ENCODE measurements around the gene PATZ1.
A peak's percentile ranks its signal among the peaks of the same experiment; 100 is the strongest.
"Not testable (repeated sequence)": the region's sequence is repeated elsewhere in the genome, so short reads cannot be mapped to it uniquely, and the experiment has no call there.

The PATZ1 gene

GRCh38 chr22:31321421-31321820 lies 24.7 kb downstream of the PATZ1 start:
- no peak overlapping the region for H2AFZ ChIP-seq (ENCODE audit: low read depth, low read length)
- no peak for ATAC-seq (ENCODE audit: insufficient read depth, low read depth)
- peaks cover 30% of the 10 kb centered on the region for H3K36me3 ChIP-seq (ENCODE audit: insufficient read depth, low read length)

GRCh38 chr22:31314220-31314619 lies 31.9 kb downstream of the PATZ1 start:
- not testable (repeated sequence) for H3K9ac ChIP-seq (ENCODE audit: low read depth, low read length); H3K4me3 ChIP-seq (ENCODE audit: low read depth in 1 of 2, low read length in 2 of 2); H2AFZ ChIP-seq (ENCODE audit: low read depth, low read length); H3K4me2 ChIP-seq (ENCODE audit: insufficient read depth, low read length); H3K79me2 ChIP-seq (ENCODE audit: insufficient read depth, low read length); DNase-seq; H3K27ac ChIP-seq (ENCODE audit: low read length); H3K4me1 ChIP-seq (ENCODE audit: insufficient read depth, low read length); ATAC-seq (ENCODE audit: insufficient read depth, low read depth); H3K36me3 ChIP-seq (ENCODE audit: insufficient read depth, low read length); H3K9me3 ChIP-seq (ENCODE audit: insufficient read depth, low read length, severe bottlenecking); H3K27me3 ChIP-seq (ENCODE audit: insufficient read depth, low read length, poor library complexity); H4K20me1 ChIP-seq (ENCODE audit: insufficient read depth, low read length)

More at GRCh38 chr22:31321421-31321820, 24.7 kb downstream of the PATZ1 start:
- Histone ChIP-seq H4K20me1 (ENCODE audit: insufficient read depth, low read length) (peaks cover 4% of the 10 kb centered on the region; the same call in 1 of the 2 replicates), H3K9ac (ENCODE audit: low read depth, low read length) (no peak overlapping the region), H3K27ac (ENCODE audit: low read length) (no peak overlapping the region), H3K4me3 (ENCODE audit: low read depth in 1 of 2, low read length in 2 of 2) (no peak overlapping the region), H3K27me3 (ENCODE audit: insufficient read depth, low read length, poor library complexity) (no peaks in the 10 kb centered on the region), H3K4me1 (ENCODE audit: insufficient read depth, low read length) (no peaks in the 10 kb centered on the region), H3K9me3 (ENCODE audit: insufficient read depth, low read length, severe bottlenecking) (no peaks in the 10 kb centered on the region), H3K79me2 (ENCODE audit: insufficient read depth, low read length) (no peaks in the 10 kb centered on the region), H3K4me2 (ENCODE audit: insufficient read depth, low read length) (no peak overlapping the region)
- DNase-seq, result no peak
- TF ChIP-seq EZH2 (IDR thresholded peaks at IDR 0.05; ENCODE audit: borderline replicate concordance, low read depth, low read length, severe bottlenecking) (no peak), CTCF (IDR thresholded peaks at IDR 0.05; ENCODE audit: borderline replicate concordance, extremely low read depth, low read length, poor library complexity, severe bottlenecking) (no peak)

GRCh38 chr22:31313366-31314147 lies 32.6 kb downstream of the PATZ1 start:
- ATAC-seq (ENCODE audit: insufficient read depth, low read depth), result peak; percentile 79
- H3K4me2 ChIP-seq (ENCODE audit: insufficient read depth, low read length), result no peak overlapping the region

More at GRCh38 chr22:31313366-31314147, 32.6 kb downstream of the PATZ1 start:
- Histone ChIP-seq H3K27me3 (ENCODE audit: insufficient read depth, low read length, poor library complexity) (no peaks in the 10 kb centered on the region), H3K9ac (ENCODE audit: low read depth, low read length) (no peak overlapping the region), H3K79me2 (ENCODE audit: insufficient read depth, low read length) (no peaks in the 10 kb centered on the region), H3K27ac (ENCODE audit: low read length) (no peak overlapping the region), H2AFZ (ENCODE audit: low read depth, low read length) (peak overlapping the region; percentile 43), H3K36me3 (ENCODE audit: insufficient read depth, low read length) (no peaks in the 10 kb centered on the region), H4K20me1 (ENCODE audit: insufficient read depth, low read length) (no peaks in the 10 kb centered on the region), H3K4me3 (ENCODE audit: low read depth in 1 of 2, low read length in 2 of 2) (no peak overlapping the region), H3K4me1 (ENCODE audit: insufficient read depth, low read length) (no peaks in the 10 kb centered on the region), H3K9me3 (ENCODE audit: insufficient read depth, low read length, severe bottlenecking) (no peaks in the 10 kb centered on the region)
- TF ChIP-seq EZH2 (IDR thresholded peaks at IDR 0.05; ENCODE audit: borderline replicate concordance, low read depth, low read length, severe bottlenecking), result no peak
- peak; percentile 89 for TF ChIP-seq CTCF (IDR thresholded peaks at IDR 0.05; ENCODE audit: borderline replicate concordance, extremely low read depth, low read length, poor library complexity, severe bottlenecking)
- peak; percentile 63 for DNase-seq

All from DND-41 (cell line).